ENCODE results near the gene HOXA7. TPM values are rescaled to one million over a fixed set of nuclear protein-coding genes. Genes with fewer than 3 reads are reported as not detected.

Gene HOXA7
- total RNA-seq, 4 donors from 2014 or later = 3.3 to 11.8 (median 5.7) TPM

- Histone ChIP-seq H3K27ac (peak overlapping the region; percentile 44 to 96 (median 80)), H3K36me3 (no peaks in the 10 kb centered on the region), H3K4me3 (peak overlapping the region in 1 of 4 donors; percentile 75), H3K27me3 (no peaks in the 10 kb centered on the region), H3K9me3 (no peaks in the 10 kb centered on the region), H3K4me1 (peaks cover 0 to 59% (median 6%) of the 10 kb centered on the region in 4 donors)
- no peak for DNase-seq
- TF ChIP-seq POLR2A (IDR thresholded peaks at IDR 0.05) = no peak
- TF ChIP-seq CTCF (IDR thresholded peaks at IDR 0.05) = no peak
Observed at GRCh38 chr7:27137640-27138315, 18.7 kb downstream of the HOXA7 start.

- peak in 1 of 3 donors; percentile 14 for DNase-seq
- Histone ChIP-seq H3K9me3 (no peaks in the 10 kb centered on the region), H3K36me3 (no peaks in the 10 kb centered on the region), H3K4me1 (peaks cover 0 to 65% (median 6%) of the 10 kb centered on the region in 4 donors), H3K27ac (peak overlapping the region in 3 of 4 donors; percentile 40 to 96 (median 67)), H3K27me3 (no peaks in the 10 kb centered on the region), H3K4me3 (no peak overlapping the region)
- TF ChIP-seq CTCF (IDR thresholded peaks at IDR 0.05) (no peak), POLR2A (IDR thresholded peaks at IDR 0.05) (no peak)
Observed at GRCh38 chr7:27134392-27134791, 22.1 kb downstream of the HOXA7 start.

GRCh38 chr7:27133409-27134231, 22.9 kb downstream of the HOXA7 start:
- H3K27me3 ChIP-seq = no peaks in the 10 kb centered on the region
- H3K4me3 ChIP-seq = no peak overlapping the region
- no peaks in the 10 kb centered on the region for H3K9me3 ChIP-seq
- DNase-seq = peak; percentile 12 to 71 (median 53)
- H3K36me3 ChIP-seq = no peaks in the 10 kb centered on the region
- H3K4me1 ChIP-seq = peaks cover 0 to 65% (median 8%) of the 10 kb centered on the region in 4 donors
- no peak for TF ChIP-seq POLR2A (IDR thresholded peaks at IDR 0.05)
- peak overlapping the region in 3 of 4 donors; percentile 40 to 96 (median 67) for H3K27ac ChIP-seq

- no peak for DNase-seq
- TF ChIP-seq CTCF (IDR thresholded peaks at IDR 0.05) = no peak
- no peak for TF ChIP-seq POLR2A (IDR thresholded peaks at IDR 0.05)
- H3K9me3 ChIP-seq = no peaks in the 10 kb centered on the region
- peak overlapping the region in 2 of 4 donors; percentile 17 to 96 for H3K27ac ChIP-seq
- no peaks in the 10 kb centered on the region for H3K36me3 ChIP-seq
- peaks cover 0 to 66% (median 8%) of the 10 kb centered on the region in 4 donors for H3K4me1 ChIP-seq
- no peaks in the 10 kb centered on the region for H3K27me3 ChIP-seq
- H3K4me3 ChIP-seq = no peak overlapping the region
Observed at GRCh38 chr7:27132978-27133377, 23.5 kb downstream of the HOXA7 start.

- Histone ChIP-seq H3K27me3 (no peaks in the 10 kb centered on the region), H3K36me3 (no peaks in the 10 kb centered on the region), H3K9me3 (no peaks in the 10 kb centered on the region), H3K4me3 (no peak overlapping the region), H3K4me1 (peaks cover 0 to 67% (median 8%) of the 10 kb centered on the region in 4 donors), H3K27ac (peak overlapping the region in 2 of 4 donors; percentile 93 to 96)
- TF ChIP-seq POLR2A (IDR thresholded peaks at IDR 0.05) (no peak), CTCF (IDR thresholded peaks at IDR 0.05) (no peak)
- DNase-seq = no peak
Observed at GRCh38 chr7:27132214-27132613, 24.3 kb downstream of the HOXA7 start.

GRCh38 chr7:27131390-27131819, 25.1 kb downstream of the HOXA7 start:
- no peak for DNase-seq
- Histone ChIP-seq H3K4me3 (peak overlapping the region; percentile 57 to 82 (median 70)), H3K4me1 (peaks cover 0 to 68% (median 6%) of the 10 kb centered on the region in 4 donors), H3K36me3 (no peaks in the 10 kb centered on the region), H3K27me3 (no peaks in the 10 kb centered on the region), H3K27ac (peak overlapping the region; percentile 81 to 93 (median 89)), H3K9me3 (no peaks in the 10 kb centered on the region)
- TF ChIP-seq POLR2A (IDR thresholded peaks at IDR 0.05) = no peak

Data from Peyer's patch (tissue), 4 donors.